HT-29 (cell line): ENCODE results near the gene ACACA. TPM values are rescaled to one million over a fixed set of nuclear protein-coding genes. Genes with fewer than 3 reads are reported as not detected.

ENCODE experiments used
- DNase-seq: peaks from one replicate; pipeline ENCODE4 v3.0.0-alpha.2; 2015; ENCODE audit warnings: low spot score
- total RNA-seq: library from RNA; depleted of rRNA; stranded (reverse); fragments of >200 nt; shearing (Covaris generic); gene quantifications from 2 replicates; pipeline ENCODE4 v1.2.3, GENCODE V29; 2014

ACACA gene
- total RNA-seq, 1 experiment from 2014 or later: 111 TPM

DNA sequence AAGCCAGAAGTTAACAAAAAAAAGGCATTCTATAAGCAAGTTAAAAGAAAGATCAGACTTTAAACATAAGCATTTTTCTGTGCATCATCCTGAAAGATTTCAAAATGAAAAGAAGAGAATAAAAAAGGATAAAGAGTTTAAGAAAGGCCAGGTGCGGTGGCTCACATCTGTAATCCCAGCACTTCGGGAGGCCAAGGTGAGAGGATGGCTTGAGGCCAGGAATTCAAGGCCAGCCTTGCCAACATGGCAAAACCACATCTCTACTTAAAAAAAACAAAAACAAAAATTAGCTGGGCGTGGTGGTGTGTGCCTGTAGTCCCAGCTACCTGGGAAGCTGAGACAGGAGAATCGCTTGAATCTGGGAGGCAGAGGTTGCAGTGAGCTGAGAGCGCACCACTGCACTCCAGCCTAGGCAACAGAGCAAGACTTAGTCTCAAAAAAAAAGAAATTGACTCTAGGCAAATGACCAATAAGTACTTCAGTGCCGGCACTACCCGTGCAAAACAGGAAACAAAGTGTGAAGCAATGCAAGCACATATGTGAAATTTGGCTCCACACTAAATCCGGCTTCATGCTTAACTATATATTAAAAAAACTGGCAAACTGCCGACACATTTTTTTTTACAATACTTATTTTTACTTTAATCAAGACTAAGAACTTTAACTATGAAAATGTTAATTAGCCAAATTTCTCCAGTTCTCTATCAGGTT lies 114.1 kb downstream of the ACACA start:
- DNase-seq: no peak

DNA sequence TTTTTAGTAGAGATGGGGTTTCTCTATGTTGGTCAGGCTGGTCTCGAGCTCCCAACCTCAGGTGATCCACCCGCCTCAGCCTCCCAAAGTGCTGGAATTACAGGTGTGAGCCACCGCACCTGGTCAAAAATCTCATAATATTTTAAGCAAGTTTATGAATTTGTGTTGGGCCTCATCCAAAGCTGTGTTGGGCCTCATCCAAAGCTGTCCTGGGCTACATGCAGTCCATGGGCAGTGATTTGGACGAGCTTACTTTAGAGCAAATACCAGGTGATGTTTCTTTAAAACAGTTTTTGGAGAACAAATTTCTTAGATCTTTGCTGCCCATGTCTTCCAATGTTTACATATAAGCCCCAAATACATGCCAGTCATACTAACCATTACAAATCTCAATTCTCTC lies 115.3 kb downstream of the ACACA start:
- DNase-seq: no peak

DNA sequence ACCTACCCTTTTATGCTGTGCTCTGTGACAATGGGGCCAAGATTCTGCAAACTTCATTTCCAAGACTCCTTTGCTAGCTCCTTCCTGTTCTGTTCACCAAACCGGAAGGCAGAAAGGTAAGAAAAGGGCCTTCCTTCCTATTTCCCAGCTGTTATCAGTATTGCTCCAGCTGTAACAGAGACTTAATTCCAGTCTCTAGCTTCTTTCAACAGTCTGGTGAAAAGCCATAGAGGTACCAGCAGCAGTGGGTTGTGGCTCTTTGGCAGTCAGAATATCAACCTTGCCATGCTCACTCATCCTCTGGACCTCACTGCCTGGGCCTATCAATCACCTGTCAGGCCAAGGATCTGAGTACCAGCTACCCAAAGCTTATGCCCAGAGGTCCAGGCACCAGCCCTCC lies 120.2 kb downstream of the ACACA start:
- DNase-seq: no peak

DNA sequence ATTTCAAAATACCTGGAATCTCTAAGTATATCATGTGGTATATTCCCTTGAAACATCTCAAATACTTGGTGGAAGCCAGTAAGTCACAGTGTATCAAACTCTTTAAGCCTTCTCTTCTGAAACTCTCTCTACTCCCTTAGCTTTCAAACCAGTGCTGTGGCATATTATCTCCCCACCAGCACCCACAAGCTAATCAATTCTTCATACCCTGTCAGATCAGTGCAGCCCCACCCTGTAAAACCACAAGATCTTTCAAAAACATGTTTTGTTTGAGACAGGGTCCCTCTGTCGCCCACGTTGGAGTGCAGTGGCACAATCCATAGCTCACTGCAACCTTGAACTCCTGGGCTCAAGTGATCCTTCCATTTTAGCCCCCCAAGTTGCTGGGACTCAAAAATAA lies 122.4 kb downstream of the ACACA start:
- DNase-seq: no peak

DNA sequence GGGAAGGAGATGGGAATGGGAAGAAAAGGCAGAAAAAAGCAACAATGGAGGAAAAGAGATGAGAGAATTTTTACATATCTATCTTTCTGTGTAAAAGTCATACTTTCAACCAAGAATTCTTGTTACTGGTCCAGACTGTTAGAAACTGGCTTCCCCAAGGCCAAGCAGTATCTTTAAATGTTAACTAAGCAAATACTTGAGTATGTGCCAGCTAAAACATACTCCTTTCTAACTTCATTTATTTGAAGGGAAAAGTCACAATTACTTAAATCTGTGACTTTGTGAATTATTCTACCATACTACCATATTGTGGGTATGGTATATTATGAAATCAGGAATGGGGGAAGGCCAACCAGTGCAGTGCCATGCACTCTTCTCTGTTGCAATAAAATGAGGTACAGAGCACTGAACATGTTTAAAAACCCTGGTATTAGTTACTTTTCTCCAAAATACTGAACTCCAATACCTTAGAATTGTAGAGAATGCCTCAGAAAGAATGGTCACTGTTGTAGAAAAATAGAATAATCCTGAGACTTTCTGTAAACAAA lies 123.1 kb downstream of the ACACA start:
- no peak for DNase-seq

DNA sequence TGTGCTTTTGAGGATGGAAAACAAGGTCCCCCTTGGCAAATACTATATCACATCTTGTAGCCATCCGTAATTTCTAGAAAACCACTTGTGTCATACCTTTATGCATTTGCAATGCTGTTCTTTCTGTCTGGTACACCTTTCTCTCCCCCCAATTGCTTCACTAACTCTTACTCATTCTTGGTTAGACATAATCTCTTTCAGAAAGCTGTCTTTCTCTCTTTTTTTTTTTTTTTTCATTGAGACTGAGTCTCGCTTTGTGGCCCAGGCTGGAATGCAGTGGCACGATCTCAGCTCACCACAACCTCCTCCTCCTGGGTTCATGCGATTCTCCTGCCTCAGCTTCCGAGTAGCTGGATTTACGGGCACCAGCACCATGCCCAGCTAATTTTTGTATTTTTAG lies 125.8 kb downstream of the ACACA start:
- no peak for DNase-seq

DNA sequence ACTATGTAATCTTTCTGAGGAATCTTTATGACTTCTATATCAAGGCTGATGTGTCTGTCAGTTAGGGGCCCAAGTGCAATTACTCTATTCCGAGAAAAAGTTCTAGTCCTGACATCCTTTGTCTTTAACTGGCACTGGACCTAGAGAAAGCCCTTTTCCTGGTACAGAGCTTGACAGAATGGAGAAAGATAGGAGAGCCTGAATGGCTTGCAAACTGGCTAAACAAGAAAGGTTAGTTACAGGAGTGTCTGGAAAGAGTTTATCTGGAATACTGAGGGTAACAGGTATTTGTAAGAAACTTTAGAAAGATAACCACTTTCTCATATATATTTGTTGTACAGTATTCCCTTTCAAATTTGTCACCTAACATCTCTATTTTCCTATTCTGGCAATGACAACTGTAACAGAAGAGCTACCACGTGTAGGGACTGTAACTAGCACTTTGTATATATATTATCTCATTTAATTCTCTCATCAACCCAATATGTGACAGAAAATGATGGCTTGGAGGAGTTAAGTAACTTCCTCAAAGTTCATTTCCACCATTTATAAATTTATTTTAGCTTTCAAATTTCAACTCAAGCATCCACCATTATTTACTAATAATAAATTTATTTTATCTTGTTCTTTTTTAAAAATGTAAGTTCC lies 128.3 kb downstream of the ACACA start:
- DNase-seq: peak; percentile 66

DNA sequence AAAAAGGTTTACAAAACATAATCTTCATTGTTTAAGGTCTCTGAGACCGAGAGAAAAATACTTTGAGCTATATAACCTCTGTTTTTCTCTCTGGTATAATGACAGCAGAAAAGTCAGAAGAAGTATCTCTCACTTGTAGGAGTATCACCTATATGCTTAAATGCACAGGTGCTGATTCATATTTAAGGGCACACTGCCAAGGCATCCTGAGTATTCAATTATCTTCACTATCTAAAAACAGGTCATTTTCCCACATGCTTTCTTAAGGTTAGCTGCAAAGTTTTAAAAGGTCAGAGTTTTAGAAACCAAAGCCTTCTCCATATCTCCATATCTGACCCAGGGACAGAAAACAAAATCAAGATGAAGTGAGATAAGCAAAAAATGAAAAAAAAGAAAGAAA lies 130.2 kb downstream of the ACACA start:
- peak; percentile 75 for DNase-seq

DNA sequence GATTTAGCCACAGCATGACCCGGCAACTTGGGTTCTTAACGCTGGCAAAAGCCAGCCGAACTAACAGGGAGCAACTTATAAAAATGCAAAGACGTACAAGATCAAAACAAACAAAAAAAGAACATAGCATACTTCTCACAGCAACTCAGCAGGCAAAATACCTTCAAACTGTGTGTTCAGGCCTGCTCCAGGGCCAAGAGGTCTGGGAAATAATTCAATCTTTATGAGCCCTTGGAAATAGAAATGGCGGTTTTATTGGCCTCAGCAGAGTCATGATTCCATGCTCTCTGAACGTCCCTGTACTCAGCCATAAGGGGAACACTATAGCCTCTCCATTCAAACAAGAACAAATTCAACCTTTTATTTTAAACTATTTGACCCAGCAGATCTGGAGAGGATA lies 132.2 kb downstream of the ACACA start:
- no peak for DNase-seq

DNA sequence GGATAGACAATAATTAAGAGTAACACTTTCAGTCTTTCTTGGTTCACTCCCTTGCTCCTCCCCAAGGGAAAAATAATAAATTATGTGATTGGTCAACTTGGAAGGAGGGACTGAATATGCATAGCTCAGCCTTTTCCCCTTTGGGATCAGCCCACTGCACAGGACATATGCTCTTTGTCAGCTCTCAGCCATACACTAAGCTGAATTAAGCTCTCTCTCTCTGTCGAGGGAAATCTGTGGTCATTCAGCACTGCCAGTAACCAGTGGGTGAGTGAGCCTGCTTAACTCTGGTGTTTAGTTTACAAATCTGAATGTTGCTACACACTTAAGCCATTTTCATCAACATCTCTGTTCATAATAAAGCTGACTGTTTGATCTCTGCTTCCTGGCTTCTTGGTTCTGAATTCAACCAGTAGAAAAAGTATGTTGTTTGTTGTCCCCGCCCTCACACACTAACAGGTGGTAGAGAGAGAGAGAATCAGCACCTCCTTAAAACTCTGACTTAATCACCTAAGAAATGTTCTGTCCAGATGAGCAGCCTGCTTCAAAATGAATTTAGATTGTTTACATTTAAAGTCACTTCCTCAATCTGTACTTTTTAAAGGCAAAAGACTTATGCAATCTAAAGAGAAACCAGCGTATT lies 133.1 kb downstream of the ACACA start:
- DNase-seq: peak; percentile 22

DNA sequence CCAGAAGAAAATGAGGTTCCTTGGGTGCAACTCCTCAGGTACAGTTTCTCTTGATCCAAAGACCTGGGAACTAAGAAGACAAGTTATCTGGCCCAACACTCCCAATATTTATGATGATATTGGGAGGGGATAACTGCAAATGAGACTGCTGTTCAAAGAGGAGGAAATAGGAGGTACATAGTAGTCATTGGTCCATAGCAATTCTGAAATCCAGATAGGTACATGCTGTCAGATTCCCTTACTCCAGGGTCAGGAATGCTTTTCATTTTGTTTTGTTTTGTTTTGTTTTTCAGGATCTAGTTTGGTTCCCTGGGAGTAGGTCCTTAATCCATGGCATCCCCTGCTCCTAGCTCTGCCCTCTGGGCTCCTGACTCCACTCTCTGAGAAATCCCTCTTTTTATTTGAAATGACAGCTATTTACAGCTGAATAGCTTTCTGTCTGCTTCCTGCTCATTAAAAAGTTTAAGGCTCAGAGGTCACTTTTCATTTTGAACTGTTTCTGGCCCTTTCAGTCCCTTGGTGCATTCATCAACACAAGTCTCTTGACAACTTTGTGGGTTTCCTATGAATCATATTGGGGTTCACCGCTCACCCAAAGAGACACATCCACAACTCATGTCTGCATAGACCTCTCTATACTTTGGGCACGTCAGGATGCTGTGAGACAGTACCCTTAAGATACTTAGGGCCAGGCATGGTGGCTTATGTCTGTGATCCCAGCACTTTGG lies 141.0 kb downstream of the ACACA start:
- DNase-seq: no peak

DNA sequence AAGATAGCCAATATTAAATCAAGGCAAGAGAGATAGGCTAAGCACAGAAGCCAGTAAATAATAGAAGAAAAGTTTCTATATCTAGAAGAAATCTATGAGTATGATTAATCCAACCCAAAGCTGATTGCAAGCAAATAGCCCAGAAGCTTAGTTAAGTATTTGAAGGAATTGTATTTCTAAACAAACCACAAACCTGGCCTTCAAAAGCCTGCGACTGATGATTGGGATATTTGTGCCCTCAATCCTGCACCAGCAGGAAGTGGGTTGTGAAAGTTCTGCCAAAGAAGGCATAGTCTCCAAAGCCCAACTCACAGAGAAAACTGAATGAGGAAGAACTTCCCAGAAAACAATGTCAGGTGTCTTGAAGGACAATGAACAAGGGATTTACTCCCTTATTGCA lies 145.3 kb downstream of the ACACA start:
- DNase-seq: no peak

DNA sequence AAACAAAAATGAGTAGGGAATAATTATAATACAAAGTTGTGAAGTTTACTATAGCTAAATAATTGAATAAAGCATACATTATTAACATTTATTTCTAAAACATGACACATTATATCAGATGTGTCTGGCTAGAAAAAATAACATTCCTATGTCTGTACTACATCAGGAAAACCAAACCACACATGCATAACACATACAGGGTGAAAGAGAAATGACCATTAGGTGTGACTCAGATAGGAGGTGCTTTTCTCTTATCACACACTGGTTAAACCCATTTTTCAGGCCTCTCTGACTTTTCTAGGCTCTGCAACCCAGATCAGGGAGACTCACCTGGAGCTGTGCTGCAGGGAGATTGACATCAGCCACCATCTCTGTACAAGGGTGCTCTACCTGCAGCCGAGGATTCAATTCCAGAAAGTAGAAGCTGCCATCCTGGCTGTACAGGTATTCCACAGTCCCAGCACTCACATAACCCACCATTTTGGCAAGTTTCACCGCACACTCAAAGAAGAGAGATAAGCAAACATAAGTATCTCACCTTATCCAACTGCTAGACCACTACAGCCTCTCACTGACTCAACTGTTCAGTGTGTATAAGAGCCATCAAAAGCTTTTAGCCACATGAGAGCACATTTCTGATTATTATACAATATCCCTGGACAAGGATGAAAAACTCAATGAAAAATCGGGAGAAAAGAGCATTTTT lies 147.5 kb downstream of the ACACA start:
- no peak for DNase-seq

DNA sequence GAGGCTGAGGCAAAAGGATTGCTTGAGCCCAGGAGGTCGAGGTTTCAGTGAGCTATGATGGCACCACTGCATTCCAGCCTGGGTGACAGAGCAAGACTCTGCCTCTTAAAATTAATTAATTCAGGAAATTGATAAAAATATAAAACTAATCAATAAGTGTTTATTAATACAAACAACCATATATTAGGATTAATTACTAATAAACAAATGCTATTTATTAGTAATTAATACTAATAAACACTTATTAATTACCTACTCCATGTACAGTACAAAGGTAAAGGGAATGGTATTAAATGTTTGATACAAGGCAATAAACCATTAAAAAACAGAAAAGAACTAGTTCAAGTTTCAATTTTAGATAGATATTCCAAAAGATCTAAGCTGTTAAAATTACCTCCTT lies 150.0 kb downstream of the ACACA start:
- no peak for DNase-seq

DNA sequence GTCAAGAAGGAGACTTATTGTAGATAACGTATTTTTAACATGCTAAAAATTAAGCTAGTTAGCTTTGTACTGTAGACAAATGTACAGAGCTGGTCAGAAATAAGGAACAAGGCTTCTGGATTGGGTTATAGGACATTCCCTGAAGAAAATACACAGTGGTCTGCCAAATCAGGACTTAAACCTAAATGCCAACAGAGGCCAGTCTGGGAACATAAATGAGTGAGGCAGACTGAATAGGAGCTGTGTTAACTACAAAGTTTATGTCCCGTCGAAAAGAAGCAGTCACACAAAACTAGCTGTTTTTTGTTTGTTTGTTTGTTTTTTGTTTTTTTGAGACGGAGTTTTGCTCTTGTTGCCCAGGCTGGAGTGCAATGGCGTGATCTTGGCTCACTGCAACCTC lies 151.2 kb downstream of the ACACA start:
- no peak for DNase-seq

DNA sequence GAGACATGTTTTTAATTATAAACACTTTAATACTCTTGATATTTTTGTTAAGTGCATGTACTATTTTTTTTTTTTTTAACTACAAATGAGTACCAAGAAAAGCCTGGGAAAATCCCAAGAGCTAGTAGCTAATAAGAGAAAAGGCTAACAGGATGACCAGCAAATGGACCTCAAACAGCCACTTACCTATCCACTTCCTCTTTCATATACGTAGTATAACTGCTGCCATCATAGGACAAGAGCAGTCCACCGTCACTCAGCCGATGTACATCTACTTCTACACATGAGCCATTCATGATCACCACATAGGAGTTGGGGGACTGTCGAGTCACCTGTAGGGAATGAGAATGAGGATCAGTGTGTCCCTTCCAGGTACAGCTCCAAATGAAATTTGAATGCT lies 158.8 kb downstream of the ACACA start:
- DNase-seq: no peak

DNA sequence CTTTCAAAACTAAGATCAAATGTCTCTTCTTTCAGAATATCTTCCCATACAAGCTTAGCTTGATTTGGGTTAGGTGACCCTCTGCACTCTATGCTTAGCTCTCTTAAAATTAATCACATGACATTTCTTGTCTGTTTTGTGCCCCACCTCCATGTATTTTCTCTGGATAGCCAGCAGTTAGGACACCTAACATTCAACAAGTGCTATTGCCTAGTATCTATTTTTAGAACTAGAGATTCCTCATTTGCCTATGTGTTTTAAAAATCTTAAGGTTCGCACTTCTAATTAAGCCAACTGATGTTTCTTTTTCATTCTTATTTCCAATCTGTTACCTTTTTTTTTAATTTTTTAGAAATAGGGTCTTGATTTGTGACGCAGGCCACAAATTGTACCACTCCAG lies 160.6 kb downstream of the ACACA start:
- no peak for DNase-seq

DNA sequence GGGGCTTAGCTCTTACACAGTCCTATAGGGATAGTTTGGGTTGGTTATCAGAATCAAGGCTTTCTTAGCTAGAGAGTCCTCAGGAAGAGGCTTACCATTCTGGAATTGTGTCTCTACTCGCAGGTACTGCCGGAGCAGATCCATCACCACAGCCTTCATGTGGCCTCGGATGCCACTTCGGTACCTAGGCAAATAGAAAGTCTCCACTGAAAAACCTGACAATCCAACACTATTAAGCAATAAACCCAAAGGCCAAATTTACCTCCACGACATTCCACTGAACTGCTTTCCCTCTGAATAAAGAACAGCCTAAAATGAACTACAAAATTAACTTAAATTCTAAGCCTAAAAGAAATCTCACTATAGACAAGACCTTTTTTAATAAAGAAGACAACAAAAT lies 166.3 kb downstream of the ACACA start:
- no peak for DNase-seq

DNA sequence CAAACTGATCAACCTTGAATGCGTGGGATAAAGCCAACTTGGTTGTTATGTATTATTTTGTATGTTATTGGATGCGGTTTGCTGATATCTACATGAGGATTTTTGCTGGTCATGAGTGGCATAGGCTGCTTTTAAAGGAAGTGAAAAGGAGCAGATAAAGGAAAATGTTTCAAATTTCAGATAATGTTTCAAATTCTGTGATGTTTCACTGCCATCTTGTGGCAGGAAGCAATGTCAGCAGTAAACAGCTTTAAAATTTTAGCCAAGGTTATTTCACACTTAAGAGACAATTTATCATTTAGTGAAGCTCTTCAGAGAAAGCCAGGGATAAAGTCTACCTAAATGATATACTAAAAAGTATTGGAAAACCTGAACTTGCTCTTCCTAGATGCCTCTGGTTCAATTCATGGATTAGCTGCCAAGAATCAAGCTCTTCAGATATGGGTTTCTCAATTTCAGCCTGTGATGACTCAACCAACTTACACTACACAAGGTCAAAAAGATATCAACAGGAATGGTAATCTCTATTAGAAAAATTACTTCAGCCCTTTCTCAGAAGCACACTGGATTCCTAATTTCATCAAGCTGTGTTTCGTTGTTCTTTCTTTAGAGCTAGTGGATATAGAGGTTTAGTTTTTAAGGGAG lies 166.8 kb downstream of the ACACA start:
- DNase-seq: peak; percentile 37

DNA sequence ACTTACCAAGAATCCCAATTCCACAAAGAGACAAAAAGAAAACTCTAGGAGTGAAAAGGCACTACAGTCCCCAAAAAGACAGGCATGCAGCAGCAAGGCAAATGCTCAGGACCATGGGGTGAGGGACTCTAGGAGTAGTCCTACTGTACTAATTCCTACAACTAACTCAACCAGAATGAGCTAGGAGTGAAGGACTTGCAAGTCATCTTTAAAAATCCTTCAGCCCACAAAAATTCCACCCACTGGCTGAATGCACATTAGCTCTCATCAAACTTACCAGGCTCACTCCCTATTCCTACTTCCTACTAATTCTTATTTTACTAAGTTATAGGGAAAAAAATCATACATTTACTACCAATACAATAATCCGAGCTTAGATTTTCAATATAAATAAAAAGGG lies 172.5 kb downstream of the ACACA start:
- no peak for DNase-seq

DNA sequence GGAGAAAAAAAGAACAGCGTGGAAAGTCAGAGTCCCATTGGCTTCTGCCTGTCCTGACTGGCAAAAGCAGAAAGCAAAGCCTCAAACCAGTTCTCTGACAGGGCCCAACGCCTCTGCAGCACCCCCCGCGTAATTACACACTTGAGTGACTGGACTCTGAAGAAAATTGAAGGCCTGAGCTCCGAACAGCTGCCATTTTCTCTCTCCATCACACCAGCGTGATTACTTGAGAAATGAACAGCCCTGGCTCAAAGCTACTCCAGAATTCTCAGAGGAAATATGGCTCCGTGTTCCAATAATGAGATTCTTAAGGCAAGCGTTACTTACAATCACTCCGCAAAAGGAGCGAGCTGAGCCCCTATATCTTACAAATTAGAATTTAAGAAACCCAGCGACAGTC lies 173.6 kb downstream of the ACACA start:
- no peak for DNase-seq
